ENCODE data around the gene MAP2K6.

DNA sequence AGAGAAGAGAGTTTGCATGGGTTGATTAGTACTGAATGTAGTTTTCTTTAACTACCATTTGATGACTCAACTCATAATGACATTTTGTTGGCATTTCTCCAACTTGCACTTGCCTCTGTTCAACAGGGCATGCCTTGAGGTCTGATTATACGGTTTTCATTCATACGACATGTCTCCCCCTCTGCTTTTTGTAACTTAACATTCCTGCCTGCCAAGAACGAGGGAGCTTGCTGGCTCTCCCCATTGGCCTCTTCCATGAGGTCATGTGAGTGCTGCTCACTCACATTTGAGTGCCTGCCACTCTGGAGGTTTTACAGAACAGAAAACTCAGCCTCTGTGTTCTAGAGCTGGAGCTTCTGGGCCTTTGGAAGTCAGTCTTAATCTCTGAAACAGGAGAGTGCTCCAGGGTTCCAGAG, 19.7 kb downstream of the MAP2K6 start:
- TF ChIP-seq, protein P1, sequence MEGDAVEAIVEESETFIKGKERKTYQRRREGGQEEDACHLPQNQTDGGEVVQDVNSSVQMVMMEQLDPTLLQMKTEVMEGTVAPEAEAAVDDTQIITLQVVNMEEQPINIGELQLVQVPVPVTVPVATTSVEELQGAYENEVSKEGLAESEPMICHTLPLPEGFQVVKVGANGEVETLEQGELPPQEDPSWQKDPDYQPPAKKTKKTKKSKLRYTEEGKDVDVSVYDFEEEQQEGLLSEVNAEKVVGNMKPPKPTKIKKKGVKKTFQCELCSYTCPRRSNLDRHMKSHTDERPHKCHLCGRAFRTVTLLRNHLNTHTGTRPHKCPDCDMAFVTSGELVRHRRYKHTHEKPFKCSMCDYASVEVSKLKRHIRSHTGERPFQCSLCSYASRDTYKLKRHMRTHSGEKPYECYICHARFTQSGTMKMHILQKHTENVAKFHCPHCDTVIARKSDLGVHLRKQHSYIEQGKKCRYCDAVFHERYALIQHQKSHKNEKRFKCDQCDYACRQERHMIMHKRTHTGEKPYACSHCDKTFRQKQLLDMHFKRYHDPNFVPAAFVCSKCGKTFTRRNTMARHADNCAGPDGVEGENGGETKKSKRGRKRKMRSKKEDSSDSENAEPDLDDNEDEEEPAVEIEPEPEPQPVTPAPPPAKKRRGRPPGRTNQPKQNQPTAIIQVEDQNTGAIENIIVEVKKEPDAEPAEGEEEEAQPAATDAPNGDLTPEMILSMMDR (IDR thresholded peaks at IDR 0.05; ENCODE audit: borderline replicate concordance, extremely low read depth, low read length, poor library complexity, severe bottlenecking), result no peak
- TF ChIP-seq EZH2 (IDR thresholded peaks at IDR 0.05; ENCODE audit: borderline replicate concordance, low read depth, low read length, severe bottlenecking), result no peak
